ENCODE results near the gene MBL2.

MBL2 gene

DNA sequence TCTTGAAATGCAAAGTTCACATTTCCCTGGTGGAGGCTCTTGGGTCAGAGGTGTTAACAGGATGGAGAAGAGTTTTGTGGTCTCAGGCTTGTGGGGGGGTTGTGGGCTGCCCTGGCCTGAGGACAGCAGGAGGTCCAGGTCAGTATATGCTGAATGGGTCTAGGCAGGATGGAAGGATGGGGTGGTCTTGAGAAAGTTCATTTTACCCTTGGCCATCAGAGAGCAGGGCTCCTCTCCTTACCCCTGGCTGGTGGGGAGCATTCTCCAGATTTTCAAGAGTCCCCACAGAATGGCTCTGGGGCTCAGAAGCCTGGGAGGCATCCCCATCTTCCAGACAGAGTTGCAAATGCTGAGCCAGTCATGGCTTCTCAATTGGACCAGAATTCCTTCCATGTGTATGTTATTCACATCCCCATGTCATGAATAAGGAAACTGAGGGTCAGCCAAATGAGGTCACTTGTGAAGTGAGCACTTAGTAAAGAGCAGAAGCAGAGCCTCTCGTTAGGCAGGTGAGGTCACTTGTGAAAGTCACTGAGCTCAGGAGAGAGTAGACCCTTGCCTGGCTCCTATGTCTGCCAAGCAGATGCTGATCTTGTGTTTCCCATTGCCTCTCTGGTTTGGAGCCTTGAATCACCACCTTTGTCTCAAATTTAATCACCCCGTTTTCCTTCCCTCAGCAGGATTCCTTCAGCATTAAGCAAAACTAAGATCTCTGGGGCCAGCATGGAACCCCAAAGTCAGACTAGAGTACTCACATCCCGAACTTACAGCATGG, 33.0 kb downstream of the MBL2 start:
- DNase-seq: no peak

DNA sequence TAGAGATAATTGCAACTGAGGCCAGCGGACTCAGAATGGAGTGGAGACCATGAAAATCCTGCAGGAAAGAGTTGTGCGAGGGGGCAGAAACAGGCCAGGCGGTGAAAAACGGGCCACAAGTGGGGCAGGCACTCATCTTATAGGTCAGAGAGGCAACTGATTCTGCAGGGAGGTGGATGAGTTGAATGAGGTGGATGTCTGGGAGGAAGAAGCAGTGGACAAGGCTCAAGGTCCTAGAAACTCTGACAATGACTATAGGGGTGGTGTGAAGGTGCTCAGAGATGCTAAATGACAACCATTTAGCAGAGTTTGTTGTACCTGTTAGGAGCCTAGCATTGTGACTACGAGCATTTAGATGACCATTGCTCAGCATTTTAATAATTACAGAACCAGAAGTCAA, 33.6 kb downstream of the MBL2 start:
- no peak for DNase-seq

DNA sequence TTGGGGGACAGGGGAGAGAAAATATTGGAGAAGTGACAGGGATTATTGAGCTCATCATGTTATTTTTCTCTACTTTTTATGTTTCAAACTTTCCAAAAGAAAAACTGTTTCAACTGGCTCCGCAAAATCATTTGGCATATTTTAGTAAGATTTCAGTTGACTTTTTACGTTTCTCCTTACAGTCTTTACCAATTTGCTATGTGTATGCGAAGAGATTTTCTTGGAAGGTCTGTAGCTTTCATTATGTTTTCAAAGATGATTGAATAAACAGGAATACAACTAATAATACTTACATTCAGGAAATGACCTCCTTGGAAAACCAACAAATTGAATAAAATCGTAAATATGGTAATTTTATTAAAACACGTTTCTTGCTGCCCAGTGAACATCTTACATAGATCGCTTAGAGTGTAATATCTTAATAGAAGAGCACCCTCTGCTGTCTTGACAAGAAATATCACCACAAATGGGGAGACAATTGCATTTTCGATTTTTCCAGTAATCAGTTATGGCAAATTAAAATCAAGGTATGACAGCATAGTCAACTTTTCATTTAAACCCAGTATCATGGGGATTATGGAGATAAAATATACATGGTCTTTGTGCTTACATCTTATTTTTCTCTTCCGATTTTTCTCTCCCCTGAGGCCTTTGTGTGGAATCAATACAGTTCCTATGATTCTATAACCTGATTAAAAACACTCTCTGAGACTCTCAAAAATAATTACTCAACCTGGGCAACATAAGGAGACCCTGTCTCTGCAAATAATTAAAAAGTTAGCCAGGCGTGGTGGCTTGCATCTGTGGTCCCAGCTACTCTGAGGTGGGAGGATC, 43.1 kb downstream of the MBL2 start:
- no peak for DNase-seq

DNA sequence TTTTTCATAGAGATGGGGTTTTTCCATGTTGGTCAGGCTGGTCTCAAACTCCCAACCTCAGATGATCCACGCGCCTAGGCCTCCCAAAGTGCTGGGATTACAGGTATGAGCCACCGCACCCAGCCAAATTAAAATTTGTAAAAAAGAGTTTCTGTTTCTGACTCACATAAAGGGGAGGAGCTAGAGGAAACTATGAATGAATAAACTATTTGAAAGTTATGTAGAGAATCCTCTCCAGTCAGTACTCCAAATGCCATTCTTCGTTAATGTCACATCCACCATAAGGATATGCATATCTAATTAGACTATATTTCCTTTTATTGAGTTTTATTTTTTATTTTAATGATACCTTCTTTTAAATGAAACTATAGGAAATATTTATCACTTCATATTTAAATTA, 52.6 kb downstream of the MBL2 start:
- DNase-seq: no peak

All from CD4-positive, alpha-beta T cell treated with Interleukin-15 for 1 hour (primary cell).